SKM-1 treated with dmso at 0.1 percent for 144 hours (cell line): ENCODE measurements around the gene KCNMB4.
"Not testable (repeated sequence)": the region's sequence is repeated elsewhere in the genome, so short reads cannot be mapped to it uniquely, and the experiment has no call there.

ENCODE experiments used
- DNase-seq: peaks from one replicate; lab custom pipeline; 2025; ENCODE audit not compliant: unreplicated experiment; lab: John Stamatoyannopoulos, UW

KCNMB4 gene

GRCh38 chr12:70367258-70368141 lies 1.4 kb downstream of the KCNMB4 start:
- no peak for DNase-seq

GRCh38 chr12:70372881-70373280 lies 6.8 kb downstream of the KCNMB4 start:
- DNase-seq: no peak

- DNase-seq: no peak
Observed at GRCh38 chr12:70379846-70380245, 13.8 kb downstream of the KCNMB4 start.

- no peak for DNase-seq
Observed at GRCh38 chr12:70383484-70383883, 17.4 kb downstream of the KCNMB4 start.

GRCh38 chr12:70383886-70384285 lies 17.8 kb downstream of the KCNMB4 start:
- DNase-seq: no peak

- DNase-seq: no peak
Observed at GRCh38 chr12:70386771-70387170, 20.7 kb downstream of the KCNMB4 start.

- DNase-seq: no peak
Observed at GRCh38 chr12:70389678-70390077, 23.6 kb downstream of the KCNMB4 start.

- DNase-seq: not testable (repeated sequence)
Observed at GRCh38 chr12:70392631-70393030, 26.5 kb downstream of the KCNMB4 start.

- DNase-seq: no peak
Observed at GRCh38 chr12:70393787-70394499, 27.9 kb downstream of the KCNMB4 start.

- DNase-seq: no peak
Observed at GRCh38 chr12:70398002-70398401, 31.9 kb downstream of the KCNMB4 start.

- no peak for DNase-seq
Observed at GRCh38 chr12:70398862-70399261, 32.8 kb downstream of the KCNMB4 start.

GRCh38 chr12:70399311-70399710 lies 33.2 kb downstream of the KCNMB4 start:
- no peak for DNase-seq

- DNase-seq: no peak
Observed at GRCh38 chr12:70400124-70400523, 34.0 kb downstream of the KCNMB4 start.

GRCh38 chr12:70402597-70402996 lies 36.5 kb downstream of the KCNMB4 start:
- no peak for DNase-seq

- no peak for DNase-seq
Observed at GRCh38 chr12:70403826-70404225, 37.7 kb downstream of the KCNMB4 start.

- no peak for DNase-seq
Observed at GRCh38 chr12:70408004-70408790, 42.1 kb downstream of the KCNMB4 start.

GRCh38 chr12:70415987-70416386 lies 49.9 kb downstream of the KCNMB4 start:
- no peak for DNase-seq

GRCh38 chr12:70417121-70417520 lies 51.0 kb downstream of the KCNMB4 start:
- DNase-seq: no peak

GRCh38 chr12:70418101-70418500 lies 52.0 kb downstream of the KCNMB4 start:
- no peak for DNase-seq

- DNase-seq: no peak
Observed at GRCh38 chr12:70422631-70423030, 56.5 kb downstream of the KCNMB4 start.

- no peak for DNase-seq
Observed at GRCh38 chr12:70426620-70427019, 60.5 kb downstream of the KCNMB4 start.
